Measurements from ENCODE around the gene NACA2.

The NACA2 gene

DNA sequence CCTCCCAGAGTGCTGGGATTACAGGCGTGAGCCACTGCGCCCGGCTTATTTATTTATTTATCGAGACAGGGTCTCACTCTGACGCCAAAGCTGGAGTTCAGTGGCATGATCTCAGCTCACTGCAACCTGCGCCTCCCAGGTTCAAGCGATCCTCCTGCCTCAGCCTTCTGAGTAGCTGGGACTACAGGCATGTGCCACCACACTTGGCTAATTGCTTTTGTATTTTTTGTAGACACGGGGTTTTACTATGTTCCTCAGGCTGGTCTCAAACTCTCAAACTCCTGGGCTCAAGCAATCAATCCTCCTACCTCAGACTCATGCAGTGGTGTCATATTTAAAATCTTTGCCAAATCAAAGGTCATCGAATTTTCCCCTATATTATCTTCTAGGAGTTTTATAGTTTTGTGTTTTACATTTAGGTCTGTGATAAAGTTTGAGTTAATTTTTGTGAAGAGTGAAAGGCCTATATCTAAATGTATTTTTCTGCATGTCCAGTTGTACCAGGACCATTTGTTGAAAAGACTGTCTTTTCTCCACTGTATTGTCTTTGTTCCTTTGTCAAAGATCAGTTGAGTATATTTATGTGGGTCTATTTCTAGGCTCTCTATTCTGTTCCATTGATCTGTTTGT lies 47.1 kb downstream of the NACA2 start:
- DNase-seq, result no peak

DNA sequence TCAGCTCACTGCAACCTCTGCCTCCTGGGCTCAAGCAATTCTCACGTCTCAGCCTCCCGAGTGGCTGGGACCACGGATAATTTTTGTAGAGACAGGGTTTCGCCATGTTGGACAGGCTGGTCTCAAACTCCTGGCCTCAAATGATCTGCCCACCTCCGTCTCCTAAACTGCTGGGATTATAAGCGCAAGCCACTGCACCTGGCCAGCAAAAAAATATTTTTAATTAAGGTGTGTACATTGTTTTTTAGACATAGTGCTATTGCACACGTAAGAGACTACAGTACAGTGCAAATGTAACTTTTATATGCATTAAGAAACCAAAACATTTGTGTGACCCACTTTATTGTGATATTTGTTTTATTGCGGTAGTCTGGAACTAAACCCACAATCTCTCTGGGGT lies 49.0 kb downstream of the NACA2 start:
- no peak for DNase-seq

DNA sequence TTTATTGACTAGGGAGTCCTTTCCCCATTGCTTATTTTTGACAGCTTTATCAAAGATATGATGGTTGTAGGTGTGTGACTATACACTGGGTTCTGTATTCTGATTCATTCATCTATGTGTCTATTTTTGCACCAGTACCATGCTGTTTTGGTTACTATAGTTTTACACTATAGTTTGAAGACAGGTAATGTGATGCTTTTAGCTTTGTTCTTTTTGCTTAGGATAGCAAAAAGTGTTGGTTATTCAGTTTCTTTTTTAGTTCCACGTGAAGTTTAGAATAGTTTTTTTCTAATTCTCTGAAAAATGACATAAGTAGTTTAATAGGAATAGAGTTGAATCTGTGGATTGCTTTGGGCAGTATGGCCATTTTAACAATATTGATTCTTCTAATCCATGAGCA lies 50.1 kb downstream of the NACA2 start:
- DNase-seq, result no peak

All from SHP77 treated with DMSO at 0.1 percent for 48 hours (cell line).